ENCODE data around the gene ZBTB11.
"Not testable (repeated sequence)": the region's sequence is repeated elsewhere in the genome, so short reads cannot be mapped to it uniquely, and the experiment has no call there.

GRCh38 chr3:101694836-101695235 lies 17.9 kb upstream of the ZBTB11 start:
- TF ChIP-seq EGR1 (IDR thresholded peaks at IDR 0.05; ENCODE audit: low read depth); POLR2A (IDR thresholded peaks at IDR 0.05; ENCODE audit: borderline replicate concordance, extremely low read depth, insufficient read depth, insufficient read length); ZFX (IDR thresholded peaks at IDR 0.05); POLR2AphosphoS5 (IDR thresholded peaks at IDR 0.05; ENCODE audit: low read depth, low read length); EZH2phosphoT487 (IDR thresholded peaks at IDR 0.05; ENCODE audit: borderline replicate concordance); SIN3A (IDR thresholded peaks at IDR 0.05; ENCODE audit: low read depth); SP1 (IDR thresholded peaks at IDR 0.05; ENCODE audit: low read depth); RAD21 (IDR thresholded peaks at IDR 0.05; ENCODE audit: low read depth); ELF1 (IDR thresholded peaks at IDR 0.05; ENCODE audit: borderline replicate concordance, low read depth); YY1 (IDR thresholded peaks at IDR 0.05; ENCODE audit: extremely low read depth, insufficient replicate concordance, low read depth, low read length): not testable (repeated sequence)
- TF ChIP-seq, protein P1, sequence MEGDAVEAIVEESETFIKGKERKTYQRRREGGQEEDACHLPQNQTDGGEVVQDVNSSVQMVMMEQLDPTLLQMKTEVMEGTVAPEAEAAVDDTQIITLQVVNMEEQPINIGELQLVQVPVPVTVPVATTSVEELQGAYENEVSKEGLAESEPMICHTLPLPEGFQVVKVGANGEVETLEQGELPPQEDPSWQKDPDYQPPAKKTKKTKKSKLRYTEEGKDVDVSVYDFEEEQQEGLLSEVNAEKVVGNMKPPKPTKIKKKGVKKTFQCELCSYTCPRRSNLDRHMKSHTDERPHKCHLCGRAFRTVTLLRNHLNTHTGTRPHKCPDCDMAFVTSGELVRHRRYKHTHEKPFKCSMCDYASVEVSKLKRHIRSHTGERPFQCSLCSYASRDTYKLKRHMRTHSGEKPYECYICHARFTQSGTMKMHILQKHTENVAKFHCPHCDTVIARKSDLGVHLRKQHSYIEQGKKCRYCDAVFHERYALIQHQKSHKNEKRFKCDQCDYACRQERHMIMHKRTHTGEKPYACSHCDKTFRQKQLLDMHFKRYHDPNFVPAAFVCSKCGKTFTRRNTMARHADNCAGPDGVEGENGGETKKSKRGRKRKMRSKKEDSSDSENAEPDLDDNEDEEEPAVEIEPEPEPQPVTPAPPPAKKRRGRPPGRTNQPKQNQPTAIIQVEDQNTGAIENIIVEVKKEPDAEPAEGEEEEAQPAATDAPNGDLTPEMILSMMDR (IDR thresholded peaks at IDR 0.05 in 2 of 3, conservative IDR thresholded peaks at IDR 0.05 in 1 of 3; ENCODE audit: borderline replicate concordance in 1 of 3, insufficient read depth in 1 of 3, low read depth in 2 of 3, low read length in 2 of 3) = not testable (repeated sequence)
